MM.1S (cell line): Measurements from ENCODE around the gene GRIK1.

Source experiments
- CTCF ChIP-seq: fragments of 300-600 bp; sonication (generic); IDR thresholded peaks from 2 replicates; pipeline ENCODE4 v1.5.1; 2016; ENCODE audit warnings: antibody characterized with exemption, low read length, mixed read lengths
- EZH2 ChIP-seq: fragments of 300-600 bp; sonication (generic); optimal IDR thresholded peaks from 2 replicates; pipeline ENCODE3; 2017; ENCODE audit warnings: low read depth, mild to moderate bottlenecking, antibody characterized with exemption, low read length, mixed read lengths
- EZH2phosphoT487 ChIP-seq: fragments of 300-600 bp; sonication (generic); IDR thresholded peaks from 2 replicates; pipeline ENCODE4 v1.6.1; 2018; ENCODE audit warnings: antibody characterized with exemption, low read length

GRCh38 chr21:29656504-29657239 lies 283.1 kb downstream of the GRIK1 start:
- TF ChIP-seq CTCF (no peak), EZH2 (no peak), EZH2phosphoT487 (no peak)
